OCI-LY3 (cell line): ENCODE data around the gene PI16.

Experiments
- EZH2phosphoT487 ChIP-seq: fragments of 200-600 bp; shearing (Covaris generic); IDR thresholded peaks from 2 replicates; pipeline ENCODE4 v1.6.1; 2018; ENCODE audit warnings: antibody characterized with exemption, mixed run types, low read depth
- TF ChIP-seq, protein P1 (sequence below): fragments of 200-600, 300-600 bp; sonication (generic); IDR thresholded peaks from 2 replicates; pipeline ENCODE4 v1.5.1; 2014; ENCODE audit warnings: antibody characterized with exemption, low read length, low read depth

DNA sequence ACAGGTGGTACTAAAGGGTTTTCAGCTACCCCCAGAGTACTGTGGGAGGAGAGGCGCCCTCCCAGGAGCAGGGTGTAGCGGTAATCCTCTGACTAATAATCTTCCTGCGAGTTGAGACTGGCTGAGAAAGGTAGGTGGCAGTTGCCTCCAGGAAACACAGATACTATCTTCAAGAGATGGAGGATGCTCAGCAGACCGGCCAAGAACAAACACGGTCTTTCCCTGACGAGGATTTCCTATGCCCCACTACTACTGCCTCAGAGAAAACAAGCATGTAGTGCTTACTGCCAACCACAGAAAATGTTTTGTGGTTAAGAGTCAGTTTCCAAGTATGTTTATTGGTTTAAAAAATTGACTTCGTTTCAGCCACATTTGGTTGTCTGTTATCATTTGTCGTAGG lies 42.0 kb upstream of the PI16 start:
- TF ChIP-seq, protein P1, sequence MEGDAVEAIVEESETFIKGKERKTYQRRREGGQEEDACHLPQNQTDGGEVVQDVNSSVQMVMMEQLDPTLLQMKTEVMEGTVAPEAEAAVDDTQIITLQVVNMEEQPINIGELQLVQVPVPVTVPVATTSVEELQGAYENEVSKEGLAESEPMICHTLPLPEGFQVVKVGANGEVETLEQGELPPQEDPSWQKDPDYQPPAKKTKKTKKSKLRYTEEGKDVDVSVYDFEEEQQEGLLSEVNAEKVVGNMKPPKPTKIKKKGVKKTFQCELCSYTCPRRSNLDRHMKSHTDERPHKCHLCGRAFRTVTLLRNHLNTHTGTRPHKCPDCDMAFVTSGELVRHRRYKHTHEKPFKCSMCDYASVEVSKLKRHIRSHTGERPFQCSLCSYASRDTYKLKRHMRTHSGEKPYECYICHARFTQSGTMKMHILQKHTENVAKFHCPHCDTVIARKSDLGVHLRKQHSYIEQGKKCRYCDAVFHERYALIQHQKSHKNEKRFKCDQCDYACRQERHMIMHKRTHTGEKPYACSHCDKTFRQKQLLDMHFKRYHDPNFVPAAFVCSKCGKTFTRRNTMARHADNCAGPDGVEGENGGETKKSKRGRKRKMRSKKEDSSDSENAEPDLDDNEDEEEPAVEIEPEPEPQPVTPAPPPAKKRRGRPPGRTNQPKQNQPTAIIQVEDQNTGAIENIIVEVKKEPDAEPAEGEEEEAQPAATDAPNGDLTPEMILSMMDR: no peak
- TF ChIP-seq EZH2phosphoT487: no peak
